Kidney (tissue), 14 donors: ENCODE data around the gene MYRIP. TPM values are rescaled to one million over a fixed set of nuclear protein-coding genes. Genes with fewer than 3 reads are reported as not detected.
"Not testable (repeated sequence)": the region's sequence is repeated elsewhere in the genome, so short reads cannot be mapped to it uniquely, and the experiment has no call there.

Experiments
- DNase-seq, 5 donors: peaks; one replicate each; pipeline ENCODE4 v3.0.0-alpha.2; 2013 to 2020
- FAIRE-seq: peaks from 2 replicates; lab custom pipeline; 2012; peaks lifted over from hg19 to GRCh38; lab: Jason Lieb, UNC
- H3K27ac ChIP-seq, 2 donors: one replicate each; pipeline ENCODE4 v1.7.0; 2013; ENCODE audit warnings: low read depth in 2 of 2, low read length in 2 of 2, inconsistent platforms in 1 of 2
- H3K27me3 ChIP-seq: one replicate; pipeline ENCODE4 v1.7.1; 2013; ENCODE audit warnings: low read length, inconsistent platforms; ENCODE audit not compliant: control insufficient read depth, insufficient read depth
- H3K36me3 ChIP-seq, 3 donors: one replicate each; pipeline versions ENCODE4 v1.7.0 to v1.7.1; 2013; ENCODE audit warnings: low read length in 3 of 3, control low read depth in 1 of 3, inconsistent platforms in 1 of 3; ENCODE audit not compliant: insufficient read depth in 3 of 3, control insufficient read depth in 2 of 3
- H3K4me1 ChIP-seq, 3 donors: one replicate each; pipeline versions ENCODE4 v1.7.0 to v1.7.1; 2013; ENCODE audit warnings: low read length in 3 of 3, inconsistent platforms in 1 of 3, low read depth in 1 of 3; ENCODE audit not compliant: control insufficient read depth in 2 of 3, insufficient read depth in 2 of 3
- H3K4me3 ChIP-seq, 3 donors: one replicate each; pipeline versions ENCODE4 v1.7.0 to v1.8.1; 2013; ENCODE audit warnings: low read length in 3 of 3, control low read depth in 1 of 3, inconsistent platforms in 1 of 3
- H3K9ac ChIP-seq, 3 donors: one replicate each; pipeline versions ENCODE4 v1.7.0 to v1.7.1; 2013; ENCODE audit warnings: low read length in 3 of 3, control low read depth in 1 of 3, inconsistent platforms in 1 of 3
- H3K9me3 ChIP-seq, 3 donors: one replicate each; pipeline versions ENCODE4 v1.7.0 to v1.7.1; 2013; ENCODE audit warnings: low read length in 3 of 3, control low read depth in 1 of 3, inconsistent platforms in 1 of 3; ENCODE audit not compliant: control insufficient read depth in 2 of 3, insufficient read depth in 1 of 3
- intact Hi-C: fragments of 100-400 bp; cut with DNase I; formaldehyde crosslinking; loops from one replicate; pipeline ENCODE4 v1.11.1; 2022
- polyA plus RNA-seq: library from polyadenylated mRNA; stranded (reverse); fragments of 350-450 nt; fragmentation: Illumina TruSeq; extraction: RNeasy Lipid Tissue Mini Kit (QIAGEN cat#74804); gene quantifications from one replicate; pipeline ENCODE4 v1.2.3, GENCODE V29; 2014; ENCODE audit warnings: low read depth, low replicate concordance; ENCODE audit not compliant: insufficient read depth
- total RNA-seq: library from RNA; stranded (reverse); fragmentation: NEBNext Ultra II Directional; extraction: Animal tissue kit (Norgen Biotek cat#: 25700); gene quantifications from one replicate; pipeline ENCODE4 v1.2.1, GENCODE V29; 2021
- TF ChIP-seq, protein P1 (sequence below): IDR thresholded peaks from 3 replicates; pipeline ENCODE4 v1.5.1; 2012; ENCODE audit warnings: mild to moderate bottlenecking, moderate library complexity, borderline replicate concordance; ENCODE audit not compliant: insufficient read depth; ENCODE audit errors: extremely low read depth
- donor health status: control.
- donor health status: control.
- donor health status: control.
- donor health status: control.
- donor health status: control.
- donor health status: DM: yes; HTN: yes; CAD: no.
- donor health status: Normal renal cell carcinoma (clear cell type).

The MYRIP gene
- total and polyA plus RNA-seq, 2 donors from 2014 or later = 0.92 to 6.6 TPM

DNA sequence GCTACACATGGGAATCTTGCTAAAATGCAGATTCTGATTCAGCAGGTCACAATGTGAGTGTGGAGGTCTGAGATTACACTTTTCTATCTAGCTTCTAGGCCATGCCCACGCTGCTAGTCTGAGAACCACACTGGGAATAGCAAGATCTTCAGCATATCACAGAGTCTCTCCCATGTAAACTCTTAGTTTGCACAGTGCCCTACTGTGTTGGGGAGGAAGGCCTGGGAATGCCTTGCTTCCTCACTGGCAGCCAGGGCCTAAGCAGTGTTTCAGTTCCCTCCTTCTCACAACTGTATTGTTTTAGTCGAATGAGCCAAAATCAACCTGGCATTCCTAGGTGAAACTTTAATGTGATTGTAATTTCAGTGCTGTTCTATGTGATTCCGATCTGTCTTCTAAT is 320.1 kb downstream of the MYRIP start:
- no peak overlapping the region for H3K4me3 ChIP-seq
- FAIRE-seq = no peak

DNA sequence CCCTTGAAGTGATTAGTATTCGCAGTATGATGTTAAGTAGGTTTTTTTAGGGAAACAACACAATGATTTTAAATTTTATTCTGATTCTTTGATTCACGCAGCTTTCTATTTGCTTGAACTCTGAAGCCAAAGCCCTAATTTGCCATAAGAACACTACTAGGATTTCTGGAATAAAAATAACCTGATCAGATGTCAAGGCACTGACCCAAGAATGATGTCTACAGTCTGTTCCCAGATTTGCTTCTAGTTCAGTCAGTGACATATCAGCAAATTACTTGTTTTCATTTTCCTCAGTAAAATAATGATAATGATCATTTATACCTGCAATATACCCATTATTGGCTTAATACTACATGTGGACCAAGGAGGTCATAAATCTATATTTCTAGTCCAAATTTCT is 320.6 kb downstream of the MYRIP start:
- H3K27me3 ChIP-seq = no peaks in the 10 kb centered on the region
- no peaks in the 10 kb centered on the region for H3K9me3 ChIP-seq
- H3K36me3 ChIP-seq = no peaks in the 10 kb centered on the region
- no peak overlapping the region for H3K4me3 ChIP-seq
- DNase-seq (no peak), FAIRE-seq (no peak)
- intact Hi-C loops = no loop called here
- H3K9ac ChIP-seq = no peak overlapping the region
- H3K4me1 ChIP-seq = no peaks in the 10 kb centered on the region
- no peak overlapping the region for H3K27ac ChIP-seq
- TF ChIP-seq, protein P1, sequence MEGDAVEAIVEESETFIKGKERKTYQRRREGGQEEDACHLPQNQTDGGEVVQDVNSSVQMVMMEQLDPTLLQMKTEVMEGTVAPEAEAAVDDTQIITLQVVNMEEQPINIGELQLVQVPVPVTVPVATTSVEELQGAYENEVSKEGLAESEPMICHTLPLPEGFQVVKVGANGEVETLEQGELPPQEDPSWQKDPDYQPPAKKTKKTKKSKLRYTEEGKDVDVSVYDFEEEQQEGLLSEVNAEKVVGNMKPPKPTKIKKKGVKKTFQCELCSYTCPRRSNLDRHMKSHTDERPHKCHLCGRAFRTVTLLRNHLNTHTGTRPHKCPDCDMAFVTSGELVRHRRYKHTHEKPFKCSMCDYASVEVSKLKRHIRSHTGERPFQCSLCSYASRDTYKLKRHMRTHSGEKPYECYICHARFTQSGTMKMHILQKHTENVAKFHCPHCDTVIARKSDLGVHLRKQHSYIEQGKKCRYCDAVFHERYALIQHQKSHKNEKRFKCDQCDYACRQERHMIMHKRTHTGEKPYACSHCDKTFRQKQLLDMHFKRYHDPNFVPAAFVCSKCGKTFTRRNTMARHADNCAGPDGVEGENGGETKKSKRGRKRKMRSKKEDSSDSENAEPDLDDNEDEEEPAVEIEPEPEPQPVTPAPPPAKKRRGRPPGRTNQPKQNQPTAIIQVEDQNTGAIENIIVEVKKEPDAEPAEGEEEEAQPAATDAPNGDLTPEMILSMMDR = no peak

More for the DNA sequence above, 320.1 kb downstream of the MYRIP start:
- intact Hi-C loops = no loop called here
- Histone ChIP-seq H3K4me1 (no peaks in the 10 kb centered on the region), H3K36me3 (no peaks in the 10 kb centered on the region), H3K9ac (no peak overlapping the region), H3K27me3 (no peaks in the 10 kb centered on the region), H3K9me3 (no peaks in the 10 kb centered on the region), H3K27ac (no peak overlapping the region)
- TF ChIP-seq, protein P1 = no peak
- no peak for DNase-seq

DNA sequence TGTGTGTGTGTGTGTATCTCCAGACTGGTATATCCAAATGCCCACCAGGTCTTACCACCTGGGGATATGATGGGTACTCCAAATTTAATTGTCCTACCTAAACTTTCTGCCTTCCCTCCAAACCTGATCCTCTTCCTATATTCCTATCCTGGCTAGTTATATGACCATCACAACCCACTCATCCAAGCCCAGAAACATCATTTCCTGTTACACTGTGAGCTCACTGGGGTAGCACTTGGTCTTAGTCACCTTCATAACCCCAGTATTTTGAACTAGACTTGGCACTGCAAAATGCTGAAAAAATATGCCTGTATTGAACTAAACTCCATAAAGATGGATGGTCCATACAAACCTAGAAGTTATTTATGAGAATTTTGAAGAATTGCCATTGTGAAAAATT is 321.3 kb downstream of the MYRIP start:
- DNase-seq (no peak), FAIRE-seq (no peak)
- intact Hi-C loops = no loop called here
- H3K27me3 ChIP-seq = no peaks in the 10 kb centered on the region
- H3K4me3 ChIP-seq = no peak overlapping the region
- H3K36me3 ChIP-seq = no peaks in the 10 kb centered on the region
- H3K4me1 ChIP-seq = no peaks in the 10 kb centered on the region
- TF ChIP-seq, protein P1 = no peak
- no peak overlapping the region for H3K9ac ChIP-seq
- H3K27ac ChIP-seq = no peak overlapping the region
- no peaks in the 10 kb centered on the region for H3K9me3 ChIP-seq

DNA sequence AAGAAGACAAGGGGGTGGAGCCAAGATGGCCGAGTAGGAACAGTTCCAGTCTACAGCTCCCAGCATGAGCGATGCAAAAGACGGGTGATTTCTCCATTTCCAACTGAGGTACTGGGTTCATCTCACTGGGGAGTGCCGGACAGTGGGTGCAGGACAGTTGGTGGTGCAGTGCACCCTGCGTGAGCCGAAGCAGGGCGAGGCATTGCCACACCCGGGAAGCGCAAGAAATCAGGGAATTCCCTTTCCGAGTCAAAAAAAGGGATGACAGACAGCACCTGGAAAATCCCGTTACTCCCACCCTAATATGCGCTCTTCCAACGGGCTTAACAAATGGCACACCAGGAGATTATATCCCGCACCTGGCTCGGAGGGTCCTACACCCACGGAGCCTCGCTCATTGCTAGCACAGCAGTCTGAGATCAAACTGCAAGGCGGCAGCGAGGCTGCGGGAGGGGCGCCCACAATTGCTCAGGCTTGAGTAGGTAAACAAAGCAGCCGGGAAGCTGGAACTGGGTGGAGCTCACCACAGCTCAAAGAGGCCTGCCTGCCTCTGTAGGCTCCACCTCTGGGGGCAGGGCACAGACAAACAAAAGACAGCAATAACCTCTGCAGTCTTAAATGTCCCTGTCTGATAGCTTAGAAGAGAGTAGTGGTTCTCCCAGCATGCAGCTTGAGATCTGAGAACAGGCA is 324.6 kb downstream of the MYRIP start:
- H3K36me3 ChIP-seq, H3K4me3 ChIP-seq, H3K27me3 ChIP-seq, H3K27ac ChIP-seq, H3K9ac ChIP-seq, H3K9me3 ChIP-seq, DNase-seq, H3K4me1 ChIP-seq, FAIRE-seq, intact Hi-C loops: not testable (repeated sequence)
